ENCODE data around the gene KSR1.

GRCh38 chr17:27512511-27513346 lies 56.5 kb downstream of the KSR1 start:
- TF ChIP-seq CTCF (IDR thresholded peaks at IDR 0.05) (no peak), ZFX (IDR thresholded peaks at IDR 0.05; ENCODE audit: borderline replicate concordance) (no peak)

All from 22Rv1 (cell line).